Anterior cingulate cortex (tissue), 58 donors: ENCODE measurements around the gene MCF2L2.
A peak's percentile ranks its signal among the peaks of the same experiment; 100 is the strongest.
"Not testable (repeated sequence)": the region's sequence is repeated elsewhere in the genome, so short reads cannot be mapped to it uniquely, and the experiment has no call there.

Source experiments
- DNase-seq, 58 donors: peaks; one replicate each; lab custom pipeline; 2025; lab: John Stamatoyannopoulos, UW

Gene MCF2L2

GRCh38 chr3:183252973-183253527, 175.4 kb downstream of the MCF2L2 start, which contains the start of gene B3GNT5:
B3GNT5 (plus strand) TSS chr3:183253253; CDS start chr3:183269799, 16,546 bp downstream.
- DNase-seq, result no peak

- no peak for DNase-seq
Observed at GRCh38 chr3:183252118-183252782, 176.2 kb downstream of the MCF2L2 start.

- peak in 2 of 58 donors; percentile 25 to 42 for DNase-seq
Observed at GRCh38 chr3:183249006-183249718, 179.3 kb downstream of the MCF2L2 start.

GRCh38 chr3:183247011-183247589, 181.3 kb downstream of the MCF2L2 start:
- no peak for DNase-seq

- no peak for DNase-seq
Observed at GRCh38 chr3:183244981-183245476, 183.4 kb downstream of the MCF2L2 start.

GRCh38 chr3:183244219-183244618, 184.2 kb downstream of the MCF2L2 start:
- DNase-seq, result peak in 16 of 58 donors; percentile 9 to 56 (median 26)

- no peak for DNase-seq
Observed at GRCh38 chr3:183242431-183242830, 186.0 kb downstream of the MCF2L2 start.

GRCh38 chr3:183239046-183239445, 189.4 kb downstream of the MCF2L2 start:
- no peak for DNase-seq

- peak in 2 of 58 donors; percentile 9 to 17 for DNase-seq
Observed at GRCh38 chr3:183233966-183234365, 194.5 kb downstream of the MCF2L2 start.

- DNase-seq, result no peak
Observed at GRCh38 chr3:183230826-183231225, 197.6 kb downstream of the MCF2L2 start.

- not testable (repeated sequence) for DNase-seq
Observed at GRCh38 chr3:183230251-183230650, 198.2 kb downstream of the MCF2L2 start.

- DNase-seq, result no peak
Observed at GRCh38 chr3:183229178-183229577, 199.2 kb downstream of the MCF2L2 start.

GRCh38 chr3:183227586-183227985, 200.8 kb downstream of the MCF2L2 start:
- DNase-seq, result no peak

GRCh38 chr3:183226333-183226890, 202.0 kb downstream of the MCF2L2 start:
- DNase-seq, result no peak

- DNase-seq, result no peak
Observed at GRCh38 chr3:183224180-183224970, 204.0 kb downstream of the MCF2L2 start.

- no peak for DNase-seq
Observed at GRCh38 chr3:183222631-183223235, 205.7 kb downstream of the MCF2L2 start.

GRCh38 chr3:183220828-183221227, 207.6 kb downstream of the MCF2L2 start:
- no peak for DNase-seq

GRCh38 chr3:183218826-183219225, 209.6 kb downstream of the MCF2L2 start:
- no peak for DNase-seq

GRCh38 chr3:183217548-183218332, 210.7 kb downstream of the MCF2L2 start:
- no peak for DNase-seq
